GM10266 (cell line): ENCODE data around the gene JAKMIP1.

Experiments
- DNase-seq: peaks from one replicate; pipeline ENCODE4 v3.0.0; 2012; ENCODE audit errors: extremely low spot score
- TF ChIP-seq, protein P1 (sequence below): IDR thresholded peaks from 2 replicates; pipeline ENCODE4 v1.5.1; 2012; ENCODE audit warnings: mild to moderate bottlenecking, low read depth; ENCODE audit not compliant: control insufficient read depth, insufficient read depth; ENCODE audit errors: missing control alignments

JAKMIP1 gene

GRCh38 chr4:6179362-6179761 lies 21.0 kb downstream of the JAKMIP1 start:
- TF ChIP-seq, protein P1, sequence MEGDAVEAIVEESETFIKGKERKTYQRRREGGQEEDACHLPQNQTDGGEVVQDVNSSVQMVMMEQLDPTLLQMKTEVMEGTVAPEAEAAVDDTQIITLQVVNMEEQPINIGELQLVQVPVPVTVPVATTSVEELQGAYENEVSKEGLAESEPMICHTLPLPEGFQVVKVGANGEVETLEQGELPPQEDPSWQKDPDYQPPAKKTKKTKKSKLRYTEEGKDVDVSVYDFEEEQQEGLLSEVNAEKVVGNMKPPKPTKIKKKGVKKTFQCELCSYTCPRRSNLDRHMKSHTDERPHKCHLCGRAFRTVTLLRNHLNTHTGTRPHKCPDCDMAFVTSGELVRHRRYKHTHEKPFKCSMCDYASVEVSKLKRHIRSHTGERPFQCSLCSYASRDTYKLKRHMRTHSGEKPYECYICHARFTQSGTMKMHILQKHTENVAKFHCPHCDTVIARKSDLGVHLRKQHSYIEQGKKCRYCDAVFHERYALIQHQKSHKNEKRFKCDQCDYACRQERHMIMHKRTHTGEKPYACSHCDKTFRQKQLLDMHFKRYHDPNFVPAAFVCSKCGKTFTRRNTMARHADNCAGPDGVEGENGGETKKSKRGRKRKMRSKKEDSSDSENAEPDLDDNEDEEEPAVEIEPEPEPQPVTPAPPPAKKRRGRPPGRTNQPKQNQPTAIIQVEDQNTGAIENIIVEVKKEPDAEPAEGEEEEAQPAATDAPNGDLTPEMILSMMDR, result no peak
- DNase-seq, result no peak

DNA sequence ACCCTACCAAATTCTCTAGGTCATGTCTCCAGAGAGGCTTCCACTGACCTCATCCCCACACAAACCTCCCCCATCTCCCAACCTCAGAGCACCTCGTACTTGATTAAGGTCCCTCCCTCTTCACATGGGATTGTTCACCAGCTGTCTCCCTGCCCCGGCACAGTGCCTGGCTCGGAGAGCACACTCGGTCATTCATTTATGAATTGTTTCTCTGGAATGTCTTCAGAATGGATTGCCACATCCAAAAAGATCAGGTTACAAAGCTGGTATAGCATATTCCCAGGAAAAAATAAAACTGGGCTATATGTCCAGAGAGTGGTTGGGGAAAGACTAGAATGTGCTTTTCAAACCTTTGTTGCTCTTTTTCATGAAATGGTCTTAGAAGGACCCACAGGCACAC lies 21.6 kb downstream of the JAKMIP1 start:
- TF ChIP-seq, protein P1, result no peak

GRCh38 chr4:6177587-6178197 lies 22.7 kb downstream of the JAKMIP1 start:
- TF ChIP-seq, protein P1, result no peak

More for the DNA sequence above, 21.6 kb downstream of the JAKMIP1 start:
- no peak for DNase-seq

DNA sequence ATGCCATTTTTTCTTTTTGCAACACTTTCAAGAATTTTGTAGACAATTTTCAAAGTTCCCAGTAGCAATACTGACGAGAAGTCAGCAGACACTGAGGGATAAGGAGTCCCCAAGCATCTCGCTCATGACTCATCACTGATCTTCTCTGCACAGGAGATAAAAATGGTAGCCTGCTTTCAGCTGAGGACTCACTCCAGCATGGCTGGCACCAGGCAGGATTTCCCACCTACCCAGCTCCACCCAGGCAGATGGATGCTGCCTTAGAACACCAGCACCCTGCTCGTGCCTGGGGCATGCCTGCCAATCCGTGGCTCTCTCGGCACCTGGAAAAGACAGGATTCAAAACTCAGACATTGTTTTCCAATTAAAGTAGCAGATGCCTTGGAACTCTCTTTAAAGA lies 24.9 kb downstream of the JAKMIP1 start:
- DNase-seq, result no peak
- TF ChIP-seq, protein P1, result no peak

More at GRCh38 chr4:6177587-6178197, 22.7 kb downstream of the JAKMIP1 start:
- DNase-seq, result no peak

- no peak for DNase-seq
- TF ChIP-seq, protein P1, result no peak
Observed at GRCh38 chr4:6172927-6173200, 27.5 kb downstream of the JAKMIP1 start.

- TF ChIP-seq, protein P1, result no peak
- no peak for DNase-seq
Observed at GRCh38 chr4:6172093-6172926, 28.0 kb downstream of the JAKMIP1 start.

GRCh38 chr4:6169239-6169638 lies 31.1 kb downstream of the JAKMIP1 start:
- no peak for DNase-seq
- TF ChIP-seq, protein P1, result no peak
